Uterus (tissue), 4 donors: ENCODE data around the gene TNRC6C. TPM values are rescaled to one million over a fixed set of nuclear protein-coding genes. Genes with fewer than 3 reads are reported as not detected.
"Not testable (repeated sequence)": the region's sequence is repeated elsewhere in the genome, so short reads cannot be mapped to it uniquely, and the experiment has no call there.

Experiments
- DNase-seq, 2 donors: peaks; one replicate each; pipeline ENCODE4 v3.0.0-alpha.2; 2019 to 2020
- H3K27ac ChIP-seq, 2 donors: fragments of 200-600 bp; sonication (generic); 1 replicate in 1 of 2; 2 replicates in 1 of 2; pipeline ENCODE4 v1.5.1; 2016 to 2018
- H3K27me3 ChIP-seq, 2 donors: fragments of 200-600 bp; sonication (generic); one replicate each; pipeline ENCODE4 v1.5.1; 2018 to 2019; ENCODE audit warnings: control low read depth in 1 of 2
- H3K36me3 ChIP-seq, 2 donors: fragments of 200-600 bp; sonication (generic); one replicate each; pipeline ENCODE4 v1.5.1; 2019; ENCODE audit warnings: control low read depth in 1 of 2
- H3K4me1 ChIP-seq, 2 donors: fragments of 200-600 bp; sonication (generic); one replicate each; pipeline ENCODE4 v1.5.1; 2018 to 2019; ENCODE audit warnings: control low read depth in 1 of 2
- H3K4me3 ChIP-seq, 2 donors: fragments of 200-600 bp; sonication (generic); 1 replicate in 1 of 2; 2 replicates in 1 of 2; pipeline ENCODE4 v1.5.1; 2018 to 2019; ENCODE audit warnings: mild to moderate bottlenecking in 1 of 2
- H3K9me3 ChIP-seq, 2 donors: fragments of 200-600 bp; sonication (generic); one replicate each; pipeline ENCODE4 v1.5.1; 2019; ENCODE audit warnings: control low read depth in 1 of 2
- POLR2A ChIP-seq, 2 donors: fragments of 450-650 bp; IDR thresholded peaks; one replicate each; pipeline ENCODE4 v1.6.1; 2016; ENCODE audit warnings: antibody characterized with exemption in 2 of 2, mild to moderate bottlenecking in 1 of 2, moderate library complexity in 1 of 2
- intact Hi-C: fragments of 100-400 bp; cut with DNase I; formaldehyde crosslinking; loops from one replicate; pipeline ENCODE4 v1.15.1; 2023; ENCODE audit warnings: low total_unique reads
- total RNA-seq, 4 donors: library from RNA; depleted of rRNA in 3 of 4; stranded (reverse); fragments of >200 nt in 3 of 4; gene quantifications; one replicate each; pipeline versions ENCODE4 v1.1.0 to v1.2.4, GENCODE V29; 2014 to 2023
- TF ChIP-seq, protein P1 (sequence below), 4 experiments: fragments of 200-600 bp in 2 of 4; fragments of 450-650 bp in 2 of 4; sonication (generic) in 2 of 4; IDR thresholded peaks; one replicate each; pipeline ENCODE4 v1.5.1; 2016 to 2019; ENCODE audit warnings: antibody characterized with exemption in 4 of 4, mild to moderate bottlenecking in 2 of 4, moderate library complexity in 1 of 4
- donor health status: DM: yes; HTN: yes; CAD: no.

Gene TNRC6C
- total RNA-seq, 4 donors from 2014 or later: 4.6 to 68.0 (median 11.8) TPM

DNA sequence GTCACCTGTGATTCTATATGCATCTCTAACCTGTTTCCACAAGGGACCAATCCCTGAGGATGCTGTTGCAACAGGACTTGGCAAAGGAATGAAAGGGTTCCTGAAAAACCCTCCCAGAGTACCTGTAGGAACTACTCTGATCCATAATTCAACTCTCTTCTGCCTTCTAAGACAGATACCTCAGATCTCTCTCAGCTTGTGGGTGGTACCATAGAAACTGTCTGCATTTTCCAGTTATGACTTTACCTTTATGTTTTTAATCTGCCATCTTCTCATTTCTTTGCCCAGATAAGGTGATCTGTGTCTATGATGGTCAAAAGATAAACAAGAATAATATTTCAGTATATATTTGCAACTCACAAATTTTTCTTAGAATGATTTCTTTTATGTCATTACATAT lies 105.0 kb downstream of the TNRC6C start:
- Histone ChIP-seq H3K4me3 (no peak overlapping the region), H3K4me1 (no peaks in the 10 kb centered on the region), H3K36me3 (no peaks in the 10 kb centered on the region), H3K9me3 (no peaks in the 10 kb centered on the region), H3K27ac (no peak overlapping the region), H3K27me3 (no peaks in the 10 kb centered on the region)
- TF ChIP-seq POLR2A (IDR thresholded peaks at IDR 0.05): no peak
- TF ChIP-seq, protein P1, sequence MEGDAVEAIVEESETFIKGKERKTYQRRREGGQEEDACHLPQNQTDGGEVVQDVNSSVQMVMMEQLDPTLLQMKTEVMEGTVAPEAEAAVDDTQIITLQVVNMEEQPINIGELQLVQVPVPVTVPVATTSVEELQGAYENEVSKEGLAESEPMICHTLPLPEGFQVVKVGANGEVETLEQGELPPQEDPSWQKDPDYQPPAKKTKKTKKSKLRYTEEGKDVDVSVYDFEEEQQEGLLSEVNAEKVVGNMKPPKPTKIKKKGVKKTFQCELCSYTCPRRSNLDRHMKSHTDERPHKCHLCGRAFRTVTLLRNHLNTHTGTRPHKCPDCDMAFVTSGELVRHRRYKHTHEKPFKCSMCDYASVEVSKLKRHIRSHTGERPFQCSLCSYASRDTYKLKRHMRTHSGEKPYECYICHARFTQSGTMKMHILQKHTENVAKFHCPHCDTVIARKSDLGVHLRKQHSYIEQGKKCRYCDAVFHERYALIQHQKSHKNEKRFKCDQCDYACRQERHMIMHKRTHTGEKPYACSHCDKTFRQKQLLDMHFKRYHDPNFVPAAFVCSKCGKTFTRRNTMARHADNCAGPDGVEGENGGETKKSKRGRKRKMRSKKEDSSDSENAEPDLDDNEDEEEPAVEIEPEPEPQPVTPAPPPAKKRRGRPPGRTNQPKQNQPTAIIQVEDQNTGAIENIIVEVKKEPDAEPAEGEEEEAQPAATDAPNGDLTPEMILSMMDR (IDR thresholded peaks at IDR 0.05): no peak
- intact Hi-C loops: no loop called here
- no peak for DNase-seq

DNA sequence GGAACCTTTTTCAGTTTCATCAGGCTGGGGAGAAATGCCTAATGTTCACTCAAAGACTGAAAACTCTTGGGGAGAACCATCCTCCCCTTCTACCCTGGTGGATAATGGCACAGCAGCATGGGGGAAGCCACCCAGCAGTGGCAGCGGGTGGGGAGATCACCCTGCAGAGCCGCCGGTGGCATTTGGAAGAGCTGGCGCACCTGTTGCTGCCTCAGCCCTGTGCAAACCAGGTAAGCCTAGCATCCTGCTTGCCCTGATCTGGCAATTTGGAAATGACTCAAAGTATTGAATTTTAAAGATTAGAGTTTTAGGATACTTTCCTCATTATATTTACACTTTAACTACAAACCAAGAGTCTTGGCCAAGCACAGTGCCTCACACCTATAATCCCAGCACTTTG lies 106.2 kb downstream of the TNRC6C start:
- intact Hi-C loops: no loop called here
- H3K4me1 ChIP-seq: no peaks in the 10 kb centered on the region

DNA sequence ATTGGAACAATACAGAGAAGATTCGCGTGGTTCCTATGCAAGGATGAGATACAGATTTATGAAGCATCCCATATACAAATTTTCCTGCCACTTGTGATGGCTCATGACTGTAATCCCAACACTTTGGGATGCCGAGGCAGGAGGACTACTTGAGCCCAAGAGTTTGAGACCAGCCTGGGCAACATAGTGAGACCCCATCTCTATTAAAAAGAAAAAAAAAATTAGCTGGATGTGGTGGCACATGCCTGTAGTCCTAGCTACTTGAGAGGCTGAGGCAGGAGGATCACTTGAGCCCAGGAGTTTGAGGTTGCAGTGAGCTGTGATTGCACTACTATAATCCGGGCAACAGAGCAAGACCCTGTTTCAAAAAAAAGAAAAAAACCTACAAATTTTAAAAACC lies 108.5 kb downstream of the TNRC6C start:
- H3K4me1 ChIP-seq, intact Hi-C loops, H3K27me3 ChIP-seq, H3K36me3 ChIP-seq, H3K9me3 ChIP-seq, DNase-seq, H3K4me3 ChIP-seq, H3K27ac ChIP-seq: not testable (repeated sequence)

More for the DNA sequence above, 106.2 kb downstream of the TNRC6C start:
- Histone ChIP-seq H3K9me3 (no peaks in the 10 kb centered on the region), H3K36me3 (no peaks in the 10 kb centered on the region), H3K27ac (no peak overlapping the region), H3K27me3 (no peaks in the 10 kb centered on the region), H3K4me3 (no peak overlapping the region)
- DNase-seq: no peak
- TF ChIP-seq, protein P1 (IDR thresholded peaks at IDR 0.05): no peak
- TF ChIP-seq POLR2A (IDR thresholded peaks at IDR 0.05): no peak

DNA sequence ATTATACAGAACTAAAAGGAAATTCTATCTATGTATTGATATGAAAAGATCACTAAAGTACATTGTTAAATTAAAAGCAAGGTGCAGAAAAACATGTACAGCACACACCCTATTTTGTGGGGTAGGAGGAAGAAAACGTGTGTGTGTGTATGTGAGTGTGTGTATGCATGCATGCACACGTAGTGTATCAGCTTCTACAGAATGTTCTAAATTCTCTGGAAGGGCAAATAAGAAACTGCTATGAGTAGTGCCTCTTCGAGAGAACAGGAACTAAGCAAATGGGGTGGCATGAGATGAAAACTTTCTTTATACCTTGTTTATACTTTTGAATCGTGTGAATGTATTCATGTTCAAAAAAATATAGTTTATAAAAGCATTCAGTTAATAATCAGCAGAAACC lies 111.2 kb downstream of the TNRC6C start:
- no peaks in the 10 kb centered on the region for H3K36me3 ChIP-seq

DNA sequence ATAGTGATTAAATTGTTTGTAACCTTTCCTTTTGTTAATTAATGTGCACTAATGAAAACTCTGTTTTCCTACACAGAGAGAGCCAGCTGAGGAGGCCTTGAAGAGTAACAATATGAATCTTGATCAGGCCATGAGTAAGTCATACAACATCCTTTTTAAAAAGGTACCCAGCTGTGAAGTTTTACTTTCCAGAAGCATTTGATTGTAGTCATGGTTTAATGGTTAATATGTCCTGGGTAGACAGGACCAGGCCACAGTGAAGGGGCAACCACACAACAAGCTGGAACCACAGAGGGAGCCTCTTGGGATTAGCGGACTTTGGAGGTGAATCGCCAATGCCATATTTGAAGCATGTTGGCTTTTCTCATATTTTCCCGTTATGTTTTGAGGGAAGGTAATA lies 114.5 kb downstream of the TNRC6C start:
- H3K36me3 ChIP-seq: no peaks in the 10 kb centered on the region
- H3K9me3 ChIP-seq: no peaks in the 10 kb centered on the region
- TF ChIP-seq, protein P1 (IDR thresholded peaks at IDR 0.05): no peak
- TF ChIP-seq POLR2A (IDR thresholded peaks at IDR 0.05): no peak
- no peak for DNase-seq
- no peaks in the 10 kb centered on the region for H3K27me3 ChIP-seq
- H3K4me3 ChIP-seq: no peak overlapping the region
- intact Hi-C loops: no loop called here
- no peaks in the 10 kb centered on the region for H3K4me1 ChIP-seq
- no peak overlapping the region for H3K27ac ChIP-seq

More for the DNA sequence above, 111.2 kb downstream of the TNRC6C start:
- H3K27me3 ChIP-seq: no peaks in the 10 kb centered on the region
- no peak for DNase-seq
- intact Hi-C loops: no loop called here
- no peaks in the 10 kb centered on the region for H3K9me3 ChIP-seq
- no peak overlapping the region for H3K27ac ChIP-seq
- H3K4me3 ChIP-seq: no peak overlapping the region
- TF ChIP-seq POLR2A (IDR thresholded peaks at IDR 0.05): no peak
- TF ChIP-seq, protein P1 (IDR thresholded peaks at IDR 0.05): no peak
- no peaks in the 10 kb centered on the region for H3K4me1 ChIP-seq

DNA sequence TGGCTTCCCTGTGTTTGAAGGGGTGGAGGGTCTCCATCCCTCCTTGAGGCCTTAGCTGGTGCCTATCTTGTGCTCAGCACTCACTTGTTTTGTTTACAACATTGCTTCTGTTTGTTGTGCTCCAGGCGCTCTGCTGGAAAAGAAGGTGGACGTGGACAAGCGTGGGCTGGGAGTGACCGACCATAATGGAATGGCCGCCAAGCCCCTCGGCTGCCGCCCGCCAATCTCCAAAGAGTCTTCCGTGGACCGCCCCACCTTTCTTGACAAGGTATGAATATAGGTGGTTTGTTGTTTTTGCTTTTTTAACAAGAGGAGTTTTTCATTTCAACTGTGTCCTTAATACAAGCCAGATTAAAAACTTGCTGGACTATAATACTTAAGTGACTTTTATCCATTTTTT lies 116.5 kb downstream of the TNRC6C start:
- no peak for DNase-seq
- Histone ChIP-seq H3K27me3 (no peaks in the 10 kb centered on the region), H3K4me1 (no peaks in the 10 kb centered on the region), H3K36me3 (no peaks in the 10 kb centered on the region), H3K27ac (no peak overlapping the region), H3K9me3 (no peaks in the 10 kb centered on the region), H3K4me3 (no peak overlapping the region)
- intact Hi-C loops: no loop called here
- no peak for TF ChIP-seq POLR2A (IDR thresholded peaks at IDR 0.05)
- TF ChIP-seq, protein P1 (IDR thresholded peaks at IDR 0.05): no peak
